Neuron (in vitro differentiated cells): ENCODE measurements around the gene ANAPC2.

Source experiments
- H2AFZ ChIP-seq: one replicate; pipeline ENCODE4 v1.6.1; 2013; ENCODE audit warnings: low read depth, mild to moderate bottlenecking, inconsistent platforms, low read length, moderate library complexity
- H3K27me3 ChIP-seq: one replicate; pipeline ENCODE4 v1.6.1; 2013; ENCODE audit warnings: low read length; ENCODE audit not compliant: insufficient read depth
- H3K36me3 ChIP-seq: one replicate; pipeline ENCODE4 v1.6.1; 2013; ENCODE audit warnings: low read length; ENCODE audit not compliant: insufficient read depth
- H3K4me1 ChIP-seq: one replicate; pipeline ENCODE4 v1.6.1; 2013; ENCODE audit warnings: low read length; ENCODE audit not compliant: insufficient read depth
- H3K4me3 ChIP-seq: 2 replicates; pipeline ENCODE4 v1.5.1; 2013; ENCODE audit warnings: mild to moderate bottlenecking, low read length, moderate library complexity
- H3K9me3 ChIP-seq: one replicate; pipeline ENCODE4 v1.6.1; 2013; ENCODE audit warnings: low read length

Gene ANAPC2

DNA sequence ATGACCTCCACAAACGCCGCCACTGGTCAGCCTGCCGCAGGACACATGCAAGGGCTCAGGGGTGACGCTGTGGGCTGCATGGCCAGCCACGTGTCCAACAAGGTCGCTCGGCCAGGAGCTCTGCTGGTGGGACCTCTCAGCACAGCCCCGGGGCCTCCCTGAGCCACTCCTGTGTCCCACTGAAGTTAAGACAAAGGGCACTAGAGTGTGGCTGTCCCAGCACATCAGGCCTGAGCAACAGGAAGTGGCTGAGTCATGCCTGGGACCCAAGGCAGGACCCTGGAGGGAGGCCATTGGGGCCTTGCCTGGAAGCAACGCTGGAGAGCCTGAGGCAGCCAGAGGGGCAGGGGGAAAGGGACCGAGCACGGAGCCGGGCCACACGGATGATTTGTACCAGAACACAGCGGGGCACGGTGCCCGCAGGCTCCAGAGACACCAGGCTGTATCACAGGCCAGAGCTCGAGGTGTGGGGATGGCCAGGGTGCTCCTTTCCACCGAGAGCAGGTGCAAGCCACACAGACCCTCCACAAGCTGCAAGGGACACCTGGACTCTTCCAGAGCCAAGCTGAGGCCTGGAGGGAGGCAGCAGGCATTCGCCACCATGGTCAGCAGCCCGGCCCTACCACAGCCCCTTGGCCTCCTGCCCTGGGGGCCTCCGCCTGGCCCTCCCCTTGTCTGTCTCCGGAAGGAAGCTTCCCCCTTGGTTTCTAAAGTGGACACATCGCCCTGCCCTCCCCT lies 10.0 kb downstream of the ANAPC2 start:
- H3K4me3 ChIP-seq, result no peak overlapping the region
- no peaks in the 10 kb centered on the region for H3K9me3 ChIP-seq
- H3K27me3 ChIP-seq, result no peaks in the 10 kb centered on the region
- no peak overlapping the region for H2AFZ ChIP-seq
- H3K4me1 ChIP-seq, result no peaks in the 10 kb centered on the region
- peaks cover 36% of the 10 kb centered on the region for H3K36me3 ChIP-seq

DNA sequence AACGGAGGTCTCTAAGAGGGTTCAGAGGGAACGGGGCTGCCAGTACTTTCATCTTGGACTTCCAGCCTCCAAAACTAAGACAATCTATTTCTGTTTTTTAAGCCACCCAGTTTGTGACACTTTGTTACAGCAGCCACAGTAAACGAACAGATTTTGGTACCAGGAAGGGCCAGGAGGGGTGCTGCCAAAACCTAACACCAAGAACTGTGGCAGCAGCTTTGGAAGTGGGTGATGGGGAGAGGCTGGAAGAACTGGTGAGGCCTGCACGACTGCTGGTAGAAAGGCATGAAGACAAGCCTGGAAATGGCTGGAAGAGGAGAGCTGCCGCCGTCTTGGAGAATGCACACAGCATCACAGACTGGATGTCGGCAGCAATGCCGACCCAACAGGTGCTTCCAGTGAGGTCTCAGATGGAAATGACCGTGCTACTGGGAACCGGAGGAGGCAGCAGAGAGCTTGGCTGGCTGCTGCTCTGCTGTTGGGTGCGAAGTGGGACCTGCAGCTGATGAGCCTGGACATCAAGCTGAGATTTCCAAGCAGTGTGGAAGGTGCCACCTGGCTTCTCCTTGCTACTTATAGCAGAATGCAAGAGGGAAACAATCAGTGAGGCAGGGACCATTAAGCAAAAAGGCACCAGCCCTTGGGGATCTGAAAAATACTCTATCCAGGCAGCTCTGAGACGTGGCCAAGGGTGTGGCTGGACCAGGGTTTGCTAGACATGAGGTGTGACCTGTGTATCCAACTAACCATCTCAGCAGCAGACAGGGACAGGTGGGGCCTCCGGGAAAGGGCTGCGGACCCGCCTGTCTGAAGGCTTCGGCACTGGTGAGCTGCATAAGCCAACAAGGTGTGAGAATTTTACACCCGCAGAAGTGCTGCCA lies 11.8 kb downstream of the ANAPC2 start:
- Histone ChIP-seq H2AFZ (no peak overlapping the region), H3K4me1 (no peaks in the 10 kb centered on the region), H3K36me3 (peaks cover 22% of the 10 kb centered on the region), H3K4me3 (no peak overlapping the region), H3K9me3 (no peaks in the 10 kb centered on the region), H3K27me3 (peaks cover 5% of the 10 kb centered on the region)

DNA sequence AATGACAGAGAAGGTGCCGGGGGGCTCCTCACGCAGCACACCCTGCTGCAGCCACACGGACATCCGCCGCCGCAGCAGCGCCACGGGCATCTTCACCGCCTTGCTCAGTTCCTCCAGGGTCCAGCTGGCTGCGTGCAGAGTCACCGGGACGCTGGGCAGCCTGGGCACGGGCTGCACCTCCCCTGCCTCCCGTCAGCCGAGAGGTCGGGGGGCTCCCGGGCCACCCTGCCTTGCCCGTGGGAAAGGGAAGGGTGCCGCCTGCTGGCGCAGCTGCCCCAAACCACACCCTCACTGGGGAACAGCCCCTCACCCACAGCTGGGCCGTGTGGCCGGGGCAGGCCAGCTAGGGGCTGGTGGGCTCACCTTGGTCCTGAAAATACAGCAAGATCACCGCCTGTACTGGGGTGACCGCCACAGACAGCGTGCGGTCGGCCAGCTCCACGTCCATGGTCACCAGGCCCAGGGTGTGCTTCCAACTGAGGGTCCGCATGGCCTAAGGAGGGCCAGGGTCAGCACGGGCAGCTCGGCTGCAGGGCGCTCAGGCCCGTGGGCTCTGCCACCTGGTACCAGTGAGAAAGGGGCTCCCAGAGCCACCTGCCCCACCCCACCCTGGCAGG lies 12.9 kb downstream of the ANAPC2 start:
- H2AFZ ChIP-seq, result no peak overlapping the region
- H3K4me1 ChIP-seq, result no peaks in the 10 kb centered on the region
- H3K4me3 ChIP-seq, result no peak overlapping the region
- H3K27me3 ChIP-seq, result peaks cover 15% of the 10 kb centered on the region
- no peaks in the 10 kb centered on the region for H3K9me3 ChIP-seq
- peaks cover 13% of the 10 kb centered on the region for H3K36me3 ChIP-seq

DNA sequence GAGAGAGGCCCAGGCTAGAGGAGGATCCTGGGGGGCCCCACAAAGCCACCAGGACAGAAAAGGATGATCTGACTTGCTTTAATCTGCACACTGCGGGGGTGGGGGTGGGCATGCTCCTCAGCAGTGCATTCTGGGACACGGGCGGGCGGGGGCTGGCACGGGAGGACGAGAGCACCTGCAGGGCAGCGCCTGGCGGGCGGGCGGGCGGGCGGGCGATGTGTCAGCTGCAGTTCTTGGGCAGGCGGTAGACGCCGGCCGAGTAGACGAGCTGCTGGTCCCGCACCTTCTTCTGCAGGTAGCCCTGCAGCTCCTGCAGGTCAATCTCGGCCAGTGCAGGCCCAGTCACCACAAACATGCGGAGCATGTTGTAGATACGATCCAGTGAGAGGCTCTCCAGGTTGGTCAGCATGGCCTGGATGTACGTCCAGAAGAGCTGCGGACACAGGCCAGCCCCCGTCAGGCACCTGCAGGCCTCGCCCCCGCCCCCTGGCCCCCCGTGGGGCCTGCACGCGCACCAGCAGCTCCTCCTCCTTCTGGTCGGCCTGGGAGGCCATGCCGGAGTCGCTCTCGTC lies 13.6 kb downstream of the ANAPC2 start:
- Histone ChIP-seq H2AFZ (no peak overlapping the region), H3K9me3 (no peaks in the 10 kb centered on the region), H3K27me3 (peaks cover 22% of the 10 kb centered on the region), H3K36me3 (peaks cover 13% of the 10 kb centered on the region), H3K4me1 (peaks cover 2% of the 10 kb centered on the region), H3K4me3 (no peak overlapping the region)

DNA sequence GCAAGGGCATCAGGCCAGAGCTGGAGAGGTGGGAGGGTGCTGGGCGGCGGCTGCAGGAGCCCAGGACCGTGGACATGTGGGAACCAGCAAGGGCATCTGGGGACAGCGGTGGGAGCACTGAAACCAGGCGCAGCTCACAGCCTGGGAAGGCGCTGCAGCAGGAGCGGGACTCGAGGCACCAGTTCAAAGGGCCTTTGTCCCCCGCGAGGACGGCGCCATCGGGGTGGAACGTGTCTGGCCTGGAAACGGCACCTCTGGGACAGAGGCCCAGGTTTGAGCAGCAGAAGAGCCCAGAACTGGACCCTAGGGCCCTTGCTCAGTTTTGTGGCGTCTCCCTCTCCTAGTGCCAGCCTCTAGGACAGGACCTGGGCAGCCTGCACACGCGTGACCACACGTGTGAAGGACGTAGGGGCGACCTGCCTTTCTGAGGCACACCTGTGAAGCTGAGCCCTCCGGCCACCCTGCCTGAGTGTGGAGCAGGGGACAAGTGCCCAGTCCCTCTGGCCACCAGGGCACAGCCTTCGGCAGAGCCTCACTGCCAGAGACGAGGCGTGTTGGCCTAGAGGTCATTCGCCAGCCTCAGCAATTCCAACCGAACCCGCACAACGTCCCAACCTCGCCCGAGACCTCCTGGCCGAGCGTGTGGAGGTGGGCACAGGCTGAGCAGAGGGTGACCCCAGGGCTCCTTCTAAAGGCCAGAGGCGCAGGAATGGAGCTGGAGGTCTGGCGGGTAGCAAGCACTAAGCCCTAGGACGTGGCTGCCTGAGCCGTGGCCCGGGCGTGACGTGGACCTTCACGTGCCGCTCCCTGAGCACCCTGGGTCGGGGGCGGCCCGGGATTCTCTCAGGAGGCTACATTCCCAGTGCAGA lies 14.3 kb downstream of the ANAPC2 start:
- H3K36me3 ChIP-seq, result peaks cover 8% of the 10 kb centered on the region
- no peak overlapping the region for H3K4me3 ChIP-seq
- no peaks in the 10 kb centered on the region for H3K9me3 ChIP-seq
- H2AFZ ChIP-seq, result no peak overlapping the region
- H3K4me1 ChIP-seq, result peaks cover 9% of the 10 kb centered on the region
- H3K27me3 ChIP-seq, result peaks cover 27% of the 10 kb centered on the region

DNA sequence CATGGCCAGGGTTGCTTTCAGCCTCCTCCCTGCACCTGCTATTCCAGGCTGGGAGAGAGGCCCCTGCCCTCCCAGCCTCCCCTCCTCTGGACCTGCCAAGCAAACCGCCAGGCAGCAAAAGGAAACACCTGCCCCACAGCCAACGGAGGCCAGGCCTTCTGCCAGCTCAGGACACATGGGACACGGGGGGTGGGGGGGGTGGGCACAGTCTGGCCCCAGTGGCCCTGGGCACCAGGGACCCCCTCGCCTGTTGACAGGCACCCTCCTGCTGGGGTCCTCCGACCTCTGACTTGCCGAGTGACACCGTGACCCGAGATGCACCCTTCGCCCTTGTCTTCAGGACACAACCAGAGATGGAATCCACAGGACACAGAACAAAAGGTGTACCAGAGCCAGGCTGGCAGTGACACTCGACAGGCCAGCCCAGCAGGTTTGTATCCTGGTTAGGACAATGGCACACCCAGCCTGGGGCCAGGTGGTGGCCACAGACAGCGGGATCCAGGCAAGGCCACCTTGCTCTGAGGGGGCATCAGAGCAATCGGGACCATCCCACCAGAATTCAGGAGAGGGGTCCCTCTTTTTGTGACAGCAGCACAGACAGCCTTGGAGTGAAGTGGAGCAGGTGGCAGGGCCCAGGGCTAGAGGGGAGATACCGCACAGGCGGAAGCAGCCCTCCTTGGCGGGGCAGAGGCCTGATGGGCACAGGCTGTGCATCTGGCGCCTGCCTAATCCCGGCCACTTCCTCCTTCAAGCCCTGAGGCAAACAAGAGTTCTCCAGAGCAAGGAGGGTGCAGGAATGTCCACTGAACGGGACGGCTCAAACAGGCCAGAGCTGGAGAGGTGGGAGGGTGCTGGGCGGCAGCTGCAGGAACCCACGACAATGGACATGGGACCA lies 15.2 kb downstream of the ANAPC2 start:
- Histone ChIP-seq H3K9me3 (no peaks in the 10 kb centered on the region), H3K36me3 (peaks cover 4% of the 10 kb centered on the region), H3K4me3 (no peak overlapping the region), H2AFZ (no peak overlapping the region), H3K27me3 (peaks cover 31% of the 10 kb centered on the region), H3K4me1 (peaks cover 15% of the 10 kb centered on the region)

DNA sequence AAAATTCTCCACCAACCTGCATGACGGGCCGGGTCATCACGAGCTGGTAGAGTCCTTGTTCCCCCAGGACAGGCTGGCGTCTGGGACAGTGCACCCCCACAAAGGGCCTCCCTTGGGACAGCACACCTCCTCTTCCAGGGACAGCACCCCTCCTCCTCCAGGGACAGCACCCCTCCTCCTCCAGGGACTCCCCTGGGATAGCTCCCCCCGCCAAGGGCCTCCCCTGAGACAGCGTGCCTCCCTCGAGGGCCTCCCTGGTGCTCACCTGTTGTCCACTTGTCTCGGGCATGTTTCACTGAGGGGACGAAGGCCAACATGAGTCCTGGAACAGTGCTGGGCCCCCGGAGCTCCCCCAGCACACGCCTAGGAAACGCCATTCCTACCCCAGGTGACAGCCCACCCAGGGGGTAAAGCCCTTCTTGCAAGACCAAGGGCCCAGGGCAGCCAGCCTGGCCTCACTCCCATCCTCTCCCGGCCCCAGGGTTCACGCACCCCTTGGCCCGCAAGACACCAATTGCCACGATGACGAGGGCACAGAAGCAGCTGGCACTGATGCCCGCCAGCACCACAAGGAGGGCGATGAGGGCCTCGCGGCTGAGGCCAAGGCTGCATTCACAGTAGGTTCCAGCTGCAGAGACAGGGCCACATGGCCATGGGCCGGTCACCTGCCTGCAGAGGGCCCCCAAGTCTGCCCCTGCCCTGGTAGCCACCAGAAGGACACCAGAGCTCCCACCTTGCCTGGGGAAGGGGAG lies 17.0 kb downstream of the ANAPC2 start:
- H3K27me3 ChIP-seq, result peaks cover 45% of the 10 kb centered on the region
- H2AFZ ChIP-seq, result no peak overlapping the region
- no peaks in the 10 kb centered on the region for H3K9me3 ChIP-seq
- no peak overlapping the region for H3K4me3 ChIP-seq
- no peaks in the 10 kb centered on the region for H3K36me3 ChIP-seq
- peaks cover 31% of the 10 kb centered on the region for H3K4me1 ChIP-seq

DNA sequence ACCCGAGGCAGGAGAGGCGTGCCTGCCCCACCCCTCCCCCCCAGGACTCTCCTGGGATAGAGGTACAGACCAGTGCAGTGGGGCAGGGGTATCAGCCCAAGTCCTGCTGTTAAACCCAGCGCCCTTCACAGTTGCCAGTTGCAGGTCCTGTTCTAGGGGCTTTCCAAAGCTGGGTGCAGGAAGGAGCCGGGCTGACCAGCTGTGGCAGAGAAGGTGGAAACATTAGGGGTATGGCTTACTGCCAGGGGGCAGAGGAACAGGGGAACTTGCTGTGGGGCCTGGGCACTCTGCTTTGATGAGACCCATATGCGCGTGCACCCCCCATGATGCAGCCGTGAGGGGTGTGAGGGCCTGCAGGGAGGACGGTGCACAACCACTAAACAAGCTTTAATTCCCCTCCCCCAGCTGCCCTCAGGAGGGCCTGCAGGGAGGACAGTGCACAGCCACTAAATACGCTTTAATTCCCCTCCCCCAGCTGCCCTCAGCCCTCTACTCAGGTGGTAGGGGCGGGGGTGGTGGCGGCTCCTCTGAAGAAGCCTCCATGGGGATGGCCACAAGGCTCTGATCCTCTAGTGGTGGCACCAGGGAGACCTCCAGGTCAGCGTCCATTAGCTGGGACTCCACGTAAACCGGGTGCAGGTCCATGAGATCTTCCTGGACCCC lies 17.7 kb downstream of the ANAPC2 start:
- H3K27me3 ChIP-seq, result peaks cover 52% of the 10 kb centered on the region
- H3K4me3 ChIP-seq, result no peak overlapping the region
- H3K9me3 ChIP-seq, result no peaks in the 10 kb centered on the region
- H2AFZ ChIP-seq, result no peak overlapping the region
- peaks cover 32% of the 10 kb centered on the region for H3K4me1 ChIP-seq
- no peaks in the 10 kb centered on the region for H3K36me3 ChIP-seq

DNA sequence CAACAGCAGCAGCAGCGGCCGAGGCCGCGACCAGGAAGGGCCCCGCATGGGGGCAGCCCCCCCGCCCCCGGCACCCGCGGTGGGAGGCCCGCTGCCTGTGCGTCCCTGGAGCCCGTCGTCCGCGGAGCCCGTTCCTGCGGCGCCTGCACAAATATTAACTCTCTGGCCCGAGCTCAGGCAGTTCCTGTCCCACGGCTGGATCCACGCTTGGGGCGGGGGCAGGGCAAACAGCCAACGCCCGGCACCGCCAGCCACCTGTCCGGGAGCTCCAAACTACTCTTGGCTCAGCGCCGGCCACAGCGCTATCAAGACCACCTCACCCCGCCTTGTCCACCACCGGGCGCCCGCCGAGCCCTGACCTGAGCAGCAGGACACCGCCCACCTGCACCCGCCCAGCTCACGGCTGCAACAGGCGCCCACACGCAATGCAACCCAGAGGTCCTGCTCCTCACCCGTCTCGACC lies 18.4 kb downstream of the ANAPC2 start, which contains the start of gene LRRC26:
Gene LRRC26 (minus strand): TSS at position 156 of the 463 bp plus-strand sequence. CDS start 108 bp downstream, at position 48.
- Histone ChIP-seq H2AFZ (peak within 1 kb of the TSS; percentile 24), H3K4me1 (peaks cover 33% of the 10 kb centered on the region), H3K36me3 (no peaks in the 10 kb centered on the region), H3K9me3 (no peaks in the 10 kb centered on the region), H3K4me3 (peak within 1 kb of the TSS; percentile 49), H3K27me3 (peaks cover 59% of the 10 kb centered on the region)

DNA sequence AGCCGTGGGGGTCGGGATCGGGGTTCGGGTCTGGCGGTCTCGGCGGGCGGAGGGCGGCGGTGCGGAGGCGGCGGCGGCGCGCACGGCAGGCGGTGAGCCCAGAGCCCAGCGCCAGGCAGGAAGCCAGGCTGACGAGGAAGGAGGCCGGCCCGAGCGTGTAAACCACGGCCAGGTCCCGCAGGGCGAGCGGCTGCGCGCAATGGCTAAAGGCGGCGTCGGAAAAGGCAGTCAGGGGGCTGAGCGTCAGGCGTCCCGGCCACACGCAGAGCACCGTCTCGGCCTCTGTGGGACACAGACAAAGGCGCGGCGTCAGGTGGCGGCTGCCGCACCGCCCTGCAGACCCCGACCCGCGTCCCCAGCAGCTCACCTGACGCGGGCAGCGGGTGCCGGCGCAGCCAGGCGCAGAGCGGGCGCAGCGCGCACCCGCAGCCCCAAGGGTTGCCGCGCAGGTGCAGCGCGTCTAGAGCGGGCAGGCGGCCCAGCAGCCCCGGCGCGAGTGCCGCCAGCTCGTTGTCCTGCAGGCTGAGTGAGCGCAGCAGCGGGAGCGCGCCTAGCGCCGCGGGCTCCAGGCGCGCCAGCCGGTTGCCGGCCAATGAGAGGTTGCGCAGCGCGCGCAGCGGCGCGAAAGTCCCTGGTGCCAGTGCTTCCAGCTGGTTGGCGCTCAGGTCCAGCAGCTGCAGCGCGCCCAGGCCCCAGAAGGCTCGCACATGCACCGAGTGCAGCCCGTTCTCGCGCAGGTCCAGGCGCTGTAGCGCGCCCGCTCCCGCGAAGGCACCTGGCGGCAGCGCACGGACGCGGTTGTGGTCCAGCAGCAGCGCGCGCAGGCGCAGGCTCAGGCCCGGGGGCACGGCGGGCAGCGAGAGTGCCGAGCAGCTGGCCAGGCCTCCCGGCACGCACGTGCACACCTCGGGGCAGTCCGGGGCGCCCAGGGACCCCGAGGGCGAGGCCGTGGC lies 19.2 kb downstream of the ANAPC2 start:
- Histone ChIP-seq H3K27me3 (peaks cover 66% of the 10 kb centered on the region), H3K4me3 (peak overlapping the region; percentile 49), H2AFZ (peak overlapping the region; percentile 24), H3K36me3 (no peaks in the 10 kb centered on the region), H3K9me3 (no peaks in the 10 kb centered on the region), H3K4me1 (peaks cover 38% of the 10 kb centered on the region)
